ENCODE data around the gene FBF1. TPM values are rescaled to one million over a fixed set of nuclear protein-coding genes. Genes with fewer than 3 reads are reported as not detected.
A peak's percentile ranks its signal among the peaks of the same experiment; 100 is the strongest.

The FBF1 gene
- total and polyA plus RNA-seq, 9 of the 15 experiments (the other 6 are each of a cell fraction or from before 2014, with no cell fraction given), result 0.46 to 14.9 (median 7.5) TPM

GRCh38 chr17:75901727-75902126 lies 39.1 kb downstream of the FBF1 start:
- H2AFZ ChIP-seq (ENCODE audit: low read depth, low read length), result no peak overlapping the region
- ATAC-seq, result no peak
- DNase-seq (ENCODE audit: extremely low read depth in 1 of 4, low spot score in 3 of 4), result no peak
- CTCF ChIA-PET (ENCODE audit: low intra/inter-chr PET ratio), result no interaction called here
- H3K79me2 ChIP-seq (ENCODE audit: control insufficient read depth, insufficient read depth, low read length), result peaks cover 21% of the 10 kb centered on the region
- peak overlapping the region in 1 of 2 experiments; percentile 56; a peak in 2 of 4 replicates for H3K9ac ChIP-seq (ENCODE audit: insufficient read depth in 1 of 2, low read depth in 2 of 2, low read length in 2 of 2)
- no peaks in the 10 kb centered on the region for H3K27me3 ChIP-seq (ENCODE audit: control insufficient read depth in 2 of 2, insufficient read depth in 2 of 2, low read length in 2 of 2)
- H3K4me1 ChIP-seq (replicated peaks in 1 of 2; ENCODE audit: control insufficient read depth in 2 of 2, insufficient read depth in 2 of 2, low read length in 2 of 2), result peaks cover 9 to 69% of the 10 kb centered on the region in 2 experiments; a peak in 4 of 5 replicates
- 93% methylated on average over 13 of the region's 18 CpGs for WGBS (ENCODE audit: insufficient coverage, low coverage, missing lambda C conversion rate)
- intact Hi-C loops (cut with micrococcal nuclease), result no loop called here
- H3K36me3 ChIP-seq (ENCODE audit: control insufficient read depth, insufficient read depth, low read length), result peaks cover 64% of the 10 kb centered on the region; the same call in 2 of the 3 replicates
- no peak overlapping the region for H3K27ac ChIP-seq (ENCODE audit: extremely low read depth, low read depth, low read length)
- no peak overlapping the region for H3K4me2 ChIP-seq (ENCODE audit: insufficient read depth, low read length)
- no peaks in the 10 kb centered on the region for H3K9me3 ChIP-seq (replicated peaks; ENCODE audit: control insufficient read depth, insufficient read depth, low read depth, low read length)
- H3K4me3 ChIP-seq, result no peak overlapping the region
- in situ Hi-C loops (cut with MboI), result no loop called here
- POLR2A ChIA-PET, result interaction anchor here (0.6 to 1.2 kb wide), 6 partner anchors 8 to 641 kb away, joined by 3 to 4 read pairs (median 4); no protein-coding TSS in a partner anchor
- no peaks in the 10 kb centered on the region for H3K9me1 ChIP-seq (ENCODE audit: control insufficient read depth, insufficient read depth, low read length)
- no peak for FAIRE-seq
- TF ChIP-seq RBFOX2 (IDR thresholded peaks at IDR 0.05; ENCODE audit: low read depth, low read length), result peak; percentile 41; the same call in 1 of the 2 replicates
- TF ChIP-seq, protein P1, sequence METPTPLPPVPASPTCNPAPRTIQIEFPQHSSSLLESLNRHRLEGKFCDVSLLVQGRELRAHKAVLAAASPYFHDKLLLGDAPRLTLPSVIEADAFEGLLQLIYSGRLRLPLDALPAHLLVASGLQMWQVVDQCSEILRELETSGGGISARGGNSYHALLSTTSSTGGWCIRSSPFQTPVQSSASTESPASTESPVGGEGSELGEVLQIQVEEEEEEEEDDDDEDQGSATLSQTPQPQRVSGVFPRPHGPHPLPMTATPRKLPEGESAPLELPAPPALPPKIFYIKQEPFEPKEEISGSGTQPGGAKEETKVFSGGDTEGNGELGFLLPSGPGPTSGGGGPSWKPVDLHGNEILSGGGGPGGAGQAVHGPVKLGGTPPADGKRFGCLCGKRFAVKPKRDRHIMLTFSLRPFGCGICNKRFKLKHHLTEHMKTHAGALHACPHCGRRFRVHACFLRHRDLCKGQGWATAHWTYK (CRISPR knock-in tag; IDR thresholded peaks at IDR 0.05), result no peak
- TF ChIP-seq SUPT5H (IDR thresholded peaks at IDR 0.05), result no peak
- H4K20me1 ChIP-seq (replicated peaks; ENCODE audit: control insufficient read depth, insufficient read depth, low read length), result no peaks in the 10 kb centered on the region
- no TSS peak for BruUV-seq (replicated peaks)
